Astrocyte (in vitro differentiated cells and primary cell): ENCODE data around the gene DKKL1. TPM values are rescaled to one million over a fixed set of nuclear protein-coding genes. Genes with fewer than 3 reads are reported as not detected.

Source experiments
- DNase-seq: peaks from one replicate; pipeline ENCODE4 v3.0.0-alpha.2; 2010; ENCODE audit warnings: low read depth
- FAIRE-seq: peaks from 2 replicates; lab custom pipeline; 2011; peaks lifted over from hg19 to GRCh38; lab: Jason Lieb, UNC
- H2AFZ ChIP-seq: 2 replicates; pipeline ENCODE4 v1.6.0; 2012; ENCODE audit warnings: low read depth, low read length, inconsistent platforms
- H3K27ac ChIP-seq: 2 replicates; pipeline ENCODE4 v1.5.1; 2011; ENCODE audit warnings: low read depth, low read length, inconsistent platforms
- H3K27me3 ChIP-seq: 2 replicates; pipeline ENCODE4 v1.6.0; 2011; ENCODE audit warnings: low read length, inconsistent platforms; ENCODE audit not compliant: insufficient read depth
- H3K36me3 ChIP-seq: 2 replicates; pipeline ENCODE4 v1.5.1; 2011; ENCODE audit warnings: low read length, inconsistent platforms; ENCODE audit not compliant: insufficient read depth
- H3K4me1 ChIP-seq: 2 replicates; pipeline ENCODE4 v1.5.1; 2011; ENCODE audit warnings: low read length, inconsistent platforms; ENCODE audit not compliant: insufficient read depth
- H3K4me2 ChIP-seq: 2 replicates; pipeline ENCODE4 v1.6.0; 2012; ENCODE audit warnings: low read length, inconsistent platforms
- H3K4me3 ChIP-seq: 2 replicates; pipeline ENCODE4 v1.5.1; 2011; ENCODE audit warnings: low read depth, mild to moderate bottlenecking, low read length, inconsistent platforms; ENCODE audit not compliant: insufficient read depth
- H3K79me2 ChIP-seq: 2 replicates; pipeline ENCODE4 v1.6.0; 2012; ENCODE audit warnings: mild to moderate bottlenecking, low read length, inconsistent platforms; ENCODE audit not compliant: insufficient read depth
- H3K9ac ChIP-seq: 2 replicates; pipeline ENCODE4 v1.6.0; 2012; ENCODE audit warnings: mild to moderate bottlenecking, low read length, inconsistent platforms
- H3K9me3 ChIP-seq: 2 replicates; pipeline ENCODE4 v1.5.1; 2012; ENCODE audit warnings: low read depth, mild to moderate bottlenecking, low read length, inconsistent platforms; ENCODE audit not compliant: insufficient read depth
- H4K20me1 ChIP-seq: 2 replicates; pipeline ENCODE4 v1.6.0; 2012; ENCODE audit warnings: low read length, inconsistent platforms; ENCODE audit not compliant: insufficient read depth
- H3K27ac Mint-ChIP-seq: one replicate; pipeline ENCODE4 v1.8.0; 2021; ENCODE audit warnings: mild to moderate bottlenecking, mixed read lengths; ENCODE audit not compliant: unreplicated experiment
- H3K27me3 Mint-ChIP-seq: one replicate; pipeline ENCODE4 v1.8.0; 2021; ENCODE audit warnings: low read depth, mixed read lengths; ENCODE audit not compliant: unreplicated experiment
- H3K36me3 Mint-ChIP-seq: one replicate; pipeline ENCODE4 v1.8.0; 2021; ENCODE audit warnings: low read depth, mixed read lengths; ENCODE audit not compliant: unreplicated experiment
- H3K4me1 Mint-ChIP-seq: one replicate; pipeline ENCODE4 v1.8.0; 2021; ENCODE audit warnings: low read depth, mixed read lengths; ENCODE audit not compliant: unreplicated experiment
- H3K4me3 Mint-ChIP-seq: one replicate; pipeline ENCODE4 v1.8.0; 2021; ENCODE audit warnings: mild to moderate bottlenecking, moderate library complexity, mixed read lengths; ENCODE audit not compliant: unreplicated experiment
- H3K9me3 Mint-ChIP-seq: one replicate; pipeline ENCODE4 v1.8.0; 2021; ENCODE audit warnings: mild to moderate bottlenecking, mixed read lengths; ENCODE audit not compliant: unreplicated experiment
- EZH2 ChIP-seq: IDR thresholded peaks from 2 replicates; pipeline ENCODE4 v1.6.1; 2012; ENCODE audit warnings: mild to moderate bottlenecking, low read length, inconsistent platforms; ENCODE audit not compliant: insufficient read depth
- total RNA-seq: library from RNA; stranded (reverse); gene quantifications from 2 replicates; pipeline ENCODE4 v1.2.1, GENCODE V29; 2021
- TF ChIP-seq, protein P1 (sequence below): IDR thresholded peaks from 2 replicates; pipeline ENCODE4 v1.5.1; 2011; ENCODE audit warnings: low read depth, mild to moderate bottlenecking, inconsistent platforms, low read length, moderate library complexity; ENCODE audit not compliant: insufficient read depth

The DKKL1 gene
- total RNA-seq, 1 donor from 2014 or later = 1.1 TPM

GRCh38 chr19:49374665-49375434 is 11.2 kb downstream of the DKKL1 start:
- H3K9ac ChIP-seq = no peak overlapping the region
- H3K9me3 ChIP-seq = peaks cover 4% of the 10 kb centered on the region
- Mint-ChIP-seq H3K4me3 (no peak overlapping the region), H3K36me3 (peaks cover 5% of the 10 kb centered on the region), H3K27me3 (peaks cover 17% of the 10 kb centered on the region), H3K27ac (no peak overlapping the region), H3K9me3 (peaks cover 12% of the 10 kb centered on the region), H3K4me1 (no peaks in the 10 kb centered on the region)
- no peaks in the 10 kb centered on the region for H3K4me1 ChIP-seq
- no peak overlapping the region for H3K4me3 ChIP-seq
- H2AFZ ChIP-seq = no peak overlapping the region
- H4K20me1 ChIP-seq = no peaks in the 10 kb centered on the region
- H3K79me2 ChIP-seq = no peaks in the 10 kb centered on the region
- H3K4me2 ChIP-seq = no peak overlapping the region
- no peak overlapping the region for H3K27ac ChIP-seq
- no peaks in the 10 kb centered on the region for H3K36me3 ChIP-seq
- TF ChIP-seq, protein P1, sequence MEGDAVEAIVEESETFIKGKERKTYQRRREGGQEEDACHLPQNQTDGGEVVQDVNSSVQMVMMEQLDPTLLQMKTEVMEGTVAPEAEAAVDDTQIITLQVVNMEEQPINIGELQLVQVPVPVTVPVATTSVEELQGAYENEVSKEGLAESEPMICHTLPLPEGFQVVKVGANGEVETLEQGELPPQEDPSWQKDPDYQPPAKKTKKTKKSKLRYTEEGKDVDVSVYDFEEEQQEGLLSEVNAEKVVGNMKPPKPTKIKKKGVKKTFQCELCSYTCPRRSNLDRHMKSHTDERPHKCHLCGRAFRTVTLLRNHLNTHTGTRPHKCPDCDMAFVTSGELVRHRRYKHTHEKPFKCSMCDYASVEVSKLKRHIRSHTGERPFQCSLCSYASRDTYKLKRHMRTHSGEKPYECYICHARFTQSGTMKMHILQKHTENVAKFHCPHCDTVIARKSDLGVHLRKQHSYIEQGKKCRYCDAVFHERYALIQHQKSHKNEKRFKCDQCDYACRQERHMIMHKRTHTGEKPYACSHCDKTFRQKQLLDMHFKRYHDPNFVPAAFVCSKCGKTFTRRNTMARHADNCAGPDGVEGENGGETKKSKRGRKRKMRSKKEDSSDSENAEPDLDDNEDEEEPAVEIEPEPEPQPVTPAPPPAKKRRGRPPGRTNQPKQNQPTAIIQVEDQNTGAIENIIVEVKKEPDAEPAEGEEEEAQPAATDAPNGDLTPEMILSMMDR = no peak
- TF ChIP-seq EZH2 = no peak
- no peak for FAIRE-seq
- DNase-seq = no peak
- peaks cover 5% of the 10 kb centered on the region for H3K27me3 ChIP-seq

GRCh38 chr19:49378512-49378911 is 14.8 kb downstream of the DKKL1 start:
- FAIRE-seq = no peak
- H3K27me3 Mint-ChIP-seq = peaks cover 15% of the 10 kb centered on the region
- no peak overlapping the region for H3K4me3 ChIP-seq
- no peaks in the 10 kb centered on the region for H3K27me3 ChIP-seq
- no peak overlapping the region for H2AFZ ChIP-seq
- H3K4me2 ChIP-seq = no peak overlapping the region
- H3K4me1 Mint-ChIP-seq = no peaks in the 10 kb centered on the region
- no peaks in the 10 kb centered on the region for H3K79me2 ChIP-seq
- TF ChIP-seq, protein P1 = no peak
- TF ChIP-seq EZH2 = no peak
- DNase-seq = no peak
- peaks cover 2% of the 10 kb centered on the region for H3K9me3 Mint-ChIP-seq
- H3K27ac ChIP-seq = no peak overlapping the region
- H4K20me1 ChIP-seq = no peaks in the 10 kb centered on the region
- peaks cover 3% of the 10 kb centered on the region for H3K9me3 ChIP-seq
- no peak overlapping the region for H3K27ac Mint-ChIP-seq
- H3K4me3 Mint-ChIP-seq = no peak overlapping the region
- H3K36me3 Mint-ChIP-seq = peaks cover 3% of the 10 kb centered on the region
- no peaks in the 10 kb centered on the region for H3K4me1 ChIP-seq
- no peaks in the 10 kb centered on the region for H3K36me3 ChIP-seq
- H3K9ac ChIP-seq = no peak overlapping the region

DNA sequence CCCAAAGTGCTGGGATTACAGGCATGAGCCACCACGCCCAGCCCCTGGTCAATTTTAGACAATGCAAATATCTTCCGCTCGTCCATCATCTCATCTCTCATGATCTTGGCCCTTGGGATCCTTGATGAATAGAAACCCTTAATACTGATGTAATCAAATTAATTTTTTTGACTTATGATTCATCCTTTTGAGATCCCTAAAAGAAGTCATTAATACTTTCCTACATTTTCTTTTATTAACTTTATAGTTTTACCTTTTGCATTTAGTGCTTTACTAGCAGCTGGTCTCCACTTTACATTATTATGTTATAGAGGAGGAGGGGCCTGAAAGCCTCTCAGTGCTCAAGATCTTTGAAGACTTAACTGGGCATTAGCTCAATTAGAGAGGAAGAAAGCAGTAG is 16.7 kb downstream of the DKKL1 start:
- H3K27ac ChIP-seq = no peak overlapping the region
- H3K4me1 ChIP-seq = no peaks in the 10 kb centered on the region
- no peaks in the 10 kb centered on the region for H3K36me3 ChIP-seq
- FAIRE-seq = no peak
- H3K4me1 Mint-ChIP-seq = no peaks in the 10 kb centered on the region
- no peak overlapping the region for H3K9ac ChIP-seq
- H3K9me3 ChIP-seq = peaks cover 3% of the 10 kb centered on the region
- no peak for TF ChIP-seq EZH2
- TF ChIP-seq, protein P1 = no peak
- no peak overlapping the region for H3K4me3 ChIP-seq
- no peak overlapping the region for H2AFZ ChIP-seq
- no peaks in the 10 kb centered on the region for H3K27me3 ChIP-seq
- H3K4me3 Mint-ChIP-seq = no peak overlapping the region
- H4K20me1 ChIP-seq = no peaks in the 10 kb centered on the region
- H3K79me2 ChIP-seq = no peaks in the 10 kb centered on the region
- peaks cover 3% of the 10 kb centered on the region for H3K36me3 Mint-ChIP-seq
- peaks cover 2% of the 10 kb centered on the region for H3K9me3 Mint-ChIP-seq
- no peak overlapping the region for H3K27ac Mint-ChIP-seq
- no peak for DNase-seq
- no peak overlapping the region for H3K4me2 ChIP-seq
- H3K27me3 Mint-ChIP-seq = peaks cover 14% of the 10 kb centered on the region
